GM19240 (cell line): ENCODE measurements around the gene ST6GALNAC3.
"Not testable (repeated sequence)": the region's sequence is repeated elsewhere in the genome, so short reads cannot be mapped to it uniquely, and the experiment has no call there.

Source experiments
- DNase-seq: peaks from one replicate; pipeline ENCODE4 v3.0.0; 2011; ENCODE audit warnings: low spot score; ENCODE audit not compliant: insufficient read length

Gene ST6GALNAC3

GRCh38 chr1:76240316-76240715 is 165.8 kb downstream of the ST6GALNAC3 start:
- no peak for DNase-seq

- DNase-seq = not testable (repeated sequence)
Observed at GRCh38 chr1:76242587-76242986, 168.0 kb downstream of the ST6GALNAC3 start.

GRCh38 chr1:76247261-76247852 is 172.8 kb downstream of the ST6GALNAC3 start:
- DNase-seq = no peak

GRCh38 chr1:76250271-76250670 is 175.7 kb downstream of the ST6GALNAC3 start:
- no peak for DNase-seq

DNA sequence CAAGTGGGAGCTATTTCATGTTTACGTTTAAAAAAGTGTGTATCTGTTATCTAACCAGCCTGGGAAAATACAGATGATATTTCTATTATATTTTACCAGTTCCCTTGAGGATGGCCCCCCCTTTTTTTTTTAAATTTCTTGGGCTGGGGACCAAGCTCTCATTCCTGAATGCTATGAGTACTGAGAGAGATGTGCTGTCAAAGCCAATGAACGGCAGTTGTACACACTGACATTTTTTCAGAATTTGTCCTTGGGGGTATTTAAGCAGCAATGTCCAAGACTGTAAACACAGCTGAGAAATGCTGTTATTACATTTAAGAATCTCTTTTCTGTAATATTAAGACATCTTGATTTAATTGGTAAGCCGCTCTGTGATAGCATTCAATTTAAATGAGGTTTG is 177.9 kb downstream of the ST6GALNAC3 start:
- no peak for DNase-seq

- no peak for DNase-seq
Observed at GRCh38 chr1:76254104-76255030, 179.8 kb downstream of the ST6GALNAC3 start.

DNA sequence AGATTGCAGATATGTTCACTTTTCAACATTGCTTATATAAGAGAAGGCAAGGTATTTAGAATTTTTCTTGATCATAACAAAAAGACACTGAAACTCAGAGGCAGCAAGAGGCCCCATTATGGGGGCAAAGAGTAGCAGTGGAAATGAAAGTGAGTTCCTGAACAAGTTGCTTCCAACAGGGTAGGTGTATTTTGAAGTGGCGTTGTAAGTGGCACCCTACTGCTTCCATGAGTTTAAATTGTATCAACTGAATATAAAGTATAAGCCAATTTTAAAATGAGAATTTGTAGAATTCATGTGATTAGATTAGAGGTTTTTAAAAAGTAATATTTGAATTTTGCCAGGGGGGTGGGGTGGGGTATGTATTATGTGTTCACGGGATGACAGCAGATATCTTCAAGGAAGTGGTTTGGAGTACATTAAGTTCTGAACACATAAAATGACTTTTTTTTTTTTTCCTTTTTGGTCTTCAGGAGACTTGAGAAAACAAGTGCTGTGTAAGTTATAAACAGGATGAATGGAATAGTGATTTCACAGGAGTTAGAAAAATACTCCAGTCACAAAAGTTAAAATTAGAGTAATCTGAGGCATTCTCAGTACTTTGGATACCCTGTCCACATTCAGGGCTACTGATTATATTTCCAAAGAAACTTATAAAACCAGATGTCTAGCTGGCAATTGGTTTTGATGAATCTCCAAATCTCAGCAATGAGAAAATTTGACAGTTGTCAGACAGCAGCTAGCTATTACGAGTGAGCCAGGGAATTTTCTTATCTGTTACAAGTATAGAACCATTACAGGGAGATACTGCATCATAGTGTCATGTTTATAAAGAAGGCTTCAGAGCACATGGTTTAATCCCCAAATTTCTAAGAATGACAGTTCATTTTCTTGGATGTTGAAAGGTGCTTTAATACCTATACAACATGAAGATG is 182.0 kb downstream of the ST6GALNAC3 start:
- DNase-seq = no peak

- no peak for DNase-seq
Observed at GRCh38 chr1:76257823-76258222, 183.3 kb downstream of the ST6GALNAC3 start.

DNA sequence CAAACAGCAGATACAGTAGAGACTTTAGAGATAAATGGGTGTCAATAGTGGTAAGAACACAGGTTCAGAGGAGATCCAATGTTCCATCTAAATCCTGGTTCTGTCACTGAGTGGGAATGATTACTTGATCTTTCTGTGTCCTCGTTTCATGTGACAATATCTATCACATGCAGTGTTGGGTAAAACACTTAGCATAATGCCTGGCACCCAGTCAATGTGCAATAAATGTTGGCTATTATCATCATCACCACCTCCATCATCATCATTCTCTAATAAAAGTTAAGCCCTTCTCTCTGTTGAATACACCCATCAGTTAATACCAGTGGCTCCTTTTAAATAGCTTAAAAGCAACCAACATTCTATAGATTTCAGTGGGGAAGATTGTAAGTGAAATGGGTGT is 184.7 kb downstream of the ST6GALNAC3 start:
- no peak for DNase-seq

GRCh38 chr1:76260279-76260678 is 185.7 kb downstream of the ST6GALNAC3 start:
- no peak for DNase-seq

DNA sequence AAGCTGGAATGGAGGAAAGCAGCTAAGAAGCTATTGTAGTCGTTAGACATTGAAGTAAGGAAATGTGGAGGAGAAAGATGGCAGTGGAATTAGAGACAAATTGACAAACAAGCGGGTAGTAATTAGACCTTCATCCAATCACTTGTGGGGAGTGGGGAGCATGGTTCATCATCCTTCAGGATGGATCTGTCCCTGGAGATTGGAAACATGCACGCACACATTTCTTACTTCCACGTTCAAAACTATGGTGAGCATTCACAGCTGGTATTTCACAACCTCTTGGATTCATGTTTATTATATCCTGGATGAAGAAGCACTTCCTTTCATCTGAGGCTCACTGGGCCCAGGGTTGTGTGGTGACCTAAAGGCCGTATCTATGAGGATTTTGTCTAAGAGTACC is 188.1 kb downstream of the ST6GALNAC3 start:
- no peak for DNase-seq

GRCh38 chr1:76264642-76265041 is 190.1 kb downstream of the ST6GALNAC3 start:
- DNase-seq = no peak

DNA sequence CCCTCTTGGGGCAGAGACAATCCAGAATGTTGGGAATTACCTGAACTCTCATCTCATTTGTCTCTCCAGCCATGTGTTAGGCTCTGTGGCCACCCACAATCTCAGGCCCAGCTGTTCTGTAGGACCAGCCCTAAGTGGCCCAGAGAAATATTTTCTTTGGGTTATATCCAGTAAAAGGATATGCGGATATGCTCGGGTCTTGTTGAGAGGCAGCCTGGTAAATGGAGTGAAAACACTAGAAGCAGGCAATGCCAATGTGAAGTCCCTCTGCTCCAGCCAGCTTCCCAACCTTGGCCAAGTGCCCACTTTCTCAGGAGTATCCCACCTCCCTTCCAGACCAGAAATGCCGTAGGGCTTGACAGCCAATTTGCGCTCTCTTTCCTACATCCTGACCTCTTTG is 192.2 kb downstream of the ST6GALNAC3 start:
- DNase-seq = no peak

DNA sequence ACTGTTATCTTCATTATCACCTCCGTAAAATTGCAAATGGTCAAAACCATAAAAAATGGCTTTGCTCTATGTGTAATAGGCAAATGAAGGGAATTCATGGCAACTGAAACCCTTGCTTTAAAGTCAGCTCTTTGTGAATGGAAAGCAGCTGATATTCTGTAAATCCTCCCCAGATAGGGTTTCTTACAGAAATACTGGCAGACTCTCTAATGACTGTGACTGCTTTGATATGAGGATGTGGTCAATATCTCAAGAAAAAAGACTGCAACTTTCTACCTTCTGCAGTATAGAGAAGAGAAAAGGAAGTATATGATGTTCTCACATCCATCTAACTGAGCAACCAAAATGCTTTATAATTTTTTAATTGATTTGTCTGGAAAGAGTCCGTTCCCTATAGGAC is 193.1 kb downstream of the ST6GALNAC3 start:
- no peak for DNase-seq

DNA sequence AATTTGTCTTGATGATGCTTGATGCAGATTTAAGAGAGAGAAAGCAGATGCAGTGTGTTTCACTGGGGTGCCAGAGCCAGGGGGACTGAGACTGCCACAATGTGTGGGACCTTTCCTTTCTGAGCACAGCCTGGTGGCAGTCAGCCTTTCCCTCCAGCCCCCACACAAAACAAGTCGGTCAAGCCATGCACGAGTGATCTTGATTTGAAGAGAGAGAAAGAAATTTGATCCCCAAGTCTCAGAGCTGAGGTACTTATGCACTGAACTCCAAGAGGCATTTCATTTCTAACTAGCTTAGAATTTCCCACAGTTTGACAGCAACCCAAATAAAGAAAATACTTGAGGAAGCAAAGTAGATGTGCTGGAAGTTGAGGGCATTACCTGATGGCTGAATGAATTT is 193.8 kb downstream of the ST6GALNAC3 start:
- no peak for DNase-seq

DNA sequence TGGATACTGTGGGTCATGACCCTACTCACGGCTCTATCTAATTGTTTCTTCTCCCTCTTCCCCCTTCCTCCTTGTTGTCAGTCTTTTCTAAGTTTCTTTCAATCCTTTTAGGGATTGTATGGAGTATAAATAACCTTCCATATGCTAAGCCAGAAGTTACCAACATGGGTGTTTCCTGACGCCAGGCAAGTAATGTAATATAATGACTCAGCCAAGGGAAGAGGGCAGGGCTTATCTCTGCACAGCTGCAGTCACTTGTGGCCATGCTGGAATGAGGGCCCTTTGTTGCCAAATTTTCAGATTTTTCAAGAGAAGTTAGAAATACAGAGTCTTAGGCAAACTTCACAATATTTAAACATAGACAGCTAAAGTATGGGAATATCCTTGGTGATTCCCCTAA is 194.6 kb downstream of the ST6GALNAC3 start:
- DNase-seq = no peak

DNA sequence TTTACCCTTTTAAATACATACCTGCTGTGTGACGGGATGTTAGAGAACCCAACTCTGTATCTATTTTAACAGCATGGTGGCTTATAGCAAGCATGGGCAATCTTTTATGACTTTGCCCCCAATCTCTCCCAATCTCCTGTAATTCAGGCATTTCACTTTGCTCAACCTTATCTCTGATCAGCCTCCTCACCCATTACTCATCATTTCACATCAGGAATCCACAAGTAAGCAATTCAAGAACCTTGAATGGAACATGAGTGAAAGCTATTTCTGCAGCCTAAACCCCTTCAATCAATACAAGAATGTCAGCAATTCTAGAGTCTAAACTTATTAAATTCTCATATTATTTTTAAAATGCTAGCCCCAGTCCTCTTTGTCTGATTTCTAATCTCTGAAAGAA is 199.8 kb downstream of the ST6GALNAC3 start:
- DNase-seq = no peak

DNA sequence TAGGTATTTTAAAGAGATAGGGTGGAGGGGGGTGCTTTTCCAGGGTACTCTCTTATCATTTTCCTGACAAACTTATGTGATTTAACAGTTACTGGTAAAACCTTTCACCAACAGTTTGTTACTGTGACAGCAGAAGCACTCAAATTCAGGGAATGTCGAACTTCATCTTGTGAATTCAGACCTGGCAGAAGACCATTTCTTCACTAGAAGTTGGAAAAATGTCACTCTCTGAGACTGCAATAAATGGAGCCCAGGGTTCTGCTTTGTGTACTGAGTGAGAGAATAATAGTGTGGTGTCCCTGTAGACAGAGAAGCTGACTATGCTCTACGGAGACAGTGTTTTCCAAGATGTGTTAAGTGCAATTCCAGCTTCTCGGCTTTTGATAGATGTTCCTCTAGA is 200.2 kb downstream of the ST6GALNAC3 start:
- DNase-seq = no peak

- no peak for DNase-seq
Observed at GRCh38 chr1:76278711-76279100, 204.2 kb downstream of the ST6GALNAC3 start.

DNA sequence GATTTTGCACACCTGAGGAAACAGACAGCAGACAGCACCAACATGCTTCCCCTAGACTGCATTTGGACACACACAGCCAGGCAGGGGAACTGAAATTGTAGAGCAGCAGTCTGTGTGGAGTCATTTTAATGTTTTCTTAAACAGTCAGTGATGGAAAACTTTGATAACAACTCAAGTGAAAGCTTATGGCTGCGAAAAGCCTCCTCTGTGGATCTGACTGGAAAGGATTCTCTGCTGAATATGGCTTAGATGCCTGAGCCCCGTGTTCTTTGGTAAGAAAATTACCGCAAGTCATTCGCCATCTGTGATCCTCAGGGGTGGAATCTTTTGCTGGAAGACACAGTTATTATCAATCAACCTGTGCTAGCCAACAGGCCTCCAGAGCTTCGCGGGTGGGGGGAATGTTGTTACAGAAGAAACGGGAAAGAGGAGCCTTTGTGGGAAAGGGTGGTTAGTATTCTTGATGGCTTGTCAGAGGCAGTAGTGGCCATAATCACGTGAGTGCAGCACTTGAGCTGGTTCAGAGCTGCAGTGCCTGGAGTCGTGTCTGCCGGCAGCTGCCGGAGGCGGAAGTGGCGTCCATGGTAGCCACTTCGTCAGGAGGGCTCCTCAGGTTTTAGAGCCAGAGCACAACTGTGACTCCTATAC is 204.7 kb downstream of the ST6GALNAC3 start:
- no peak for DNase-seq

- DNase-seq = no peak
Observed at GRCh38 chr1:76281306-76281705, 206.8 kb downstream of the ST6GALNAC3 start.
